ENCODE results near the gene ST8SIA1. TPM values are rescaled to one million over a fixed set of nuclear protein-coding genes. Genes with fewer than 3 reads are reported as not detected.

ST8SIA1 gene
- polyA plus RNA-seq, 1 of the 3 experiments (the other 2 are of a cell fraction): 0.12 TPM

- Histone ChIP-seq H4K20me1 (ENCODE audit: insufficient read depth) (no peaks in the 10 kb centered on the region), H3K79me2 (ENCODE audit: insufficient read depth) (no peaks in the 10 kb centered on the region), H3K9ac (no peak overlapping the region), H3K9me3 (no peaks in the 10 kb centered on the region), H3K27me3 (ENCODE audit: insufficient read depth) (peaks cover 8% of the 10 kb centered on the region; the same call in 1 of the 2 replicates), H2AFZ (ENCODE audit: low read depth) (no peak overlapping the region), H3K4me1 (ENCODE audit: control insufficient read depth in 1 of 2, insufficient read depth in 2 of 2, low read depth in 1 of 2, low read length in 1 of 2) (no peaks in the 10 kb centered on the region), H3K4me2 (no peak overlapping the region), H3F3A (replicated peaks; ENCODE audit: insufficient read depth) (no peaks in the 10 kb centered on the region), H3K27ac (ENCODE audit: low read depth in 2 of 2, low read length in 1 of 2) (no peak overlapping the region), H3K36me3 (replicated peaks in 1 of 2; ENCODE audit: control insufficient read depth in 1 of 2, insufficient read depth in 2 of 2, low read length in 1 of 2) (no peaks in the 10 kb centered on the region), H3K4me3 (ENCODE audit: low read depth in 2 of 2, low read length in 1 of 2) (no peak overlapping the region), H3K9me2 (no peaks in the 10 kb centered on the region)
- POLR2A ChIA-PET: no interaction called here
- 0% methylated on average over 1 of the region's 1 CpG for WGBS (ENCODE audit: low lambda C conversion rate)
- TF ChIP-seq FOSL2 (IDR thresholded peaks at IDR 0.05; ENCODE audit: borderline replicate concordance, low read depth) (no peak), RXRA (IDR thresholded peaks at IDR 0.05; ENCODE audit: borderline replicate concordance, low read depth) (no peak), FOXJ3 (CRISPR knock-in tag; IDR thresholded peaks at IDR 0.05) (no peak), GABPA (IDR thresholded peaks at IDR 0.05; ENCODE audit: low read depth) (no peak), RCOR1 (IDR thresholded peaks at IDR 0.05; ENCODE audit: low read length) (no peak), TCF12 (IDR thresholded peaks at IDR 0.05) (no peak)
- CTCF ChIA-PET: interaction anchor here (0.9 kb wide), 1 partner anchor 139 kb away, joined by 3 read pairs; no protein-coding TSS in a partner anchor
- no peak for DNase-seq
Measured at GRCh38 chr12:22196236-22196635, 138.3 kb downstream of the ST8SIA1 start.

GRCh38 chr12:22190969-22191368, 143.5 kb downstream of the ST8SIA1 start:
- no peak for DNase-seq
- Histone ChIP-seq H4K20me1 (ENCODE audit: insufficient read depth) (no peaks in the 10 kb centered on the region), H3K27ac (ENCODE audit: low read depth in 2 of 2, low read length in 1 of 2) (no peak overlapping the region), H3K4me2 (no peak overlapping the region), H3K79me2 (ENCODE audit: insufficient read depth) (no peaks in the 10 kb centered on the region), H3K36me3 (replicated peaks in 1 of 2; ENCODE audit: control insufficient read depth in 1 of 2, insufficient read depth in 2 of 2, low read length in 1 of 2) (no peaks in the 10 kb centered on the region), H3K4me1 (ENCODE audit: control insufficient read depth in 1 of 2, insufficient read depth in 2 of 2, low read depth in 1 of 2, low read length in 1 of 2) (no peaks in the 10 kb centered on the region), H3K9ac (no peak overlapping the region), H2AFZ (ENCODE audit: low read depth) (no peak overlapping the region), H3K9me3 (no peaks in the 10 kb centered on the region), H3F3A (replicated peaks; ENCODE audit: insufficient read depth) (no peaks in the 10 kb centered on the region), H3K9me2 (no peaks in the 10 kb centered on the region), H3K27me3 (ENCODE audit: insufficient read depth) (peaks cover 8% of the 10 kb centered on the region; the same call in 1 of the 2 replicates), H3K4me3 (ENCODE audit: low read depth in 2 of 2, low read length in 1 of 2) (no peak overlapping the region)
- no peak for TF ChIP-seq USF2 (IDR thresholded peaks at IDR 0.05; ENCODE audit: borderline replicate concordance, low read depth, low read length)
- TF ChIP-seq, protein P1, sequence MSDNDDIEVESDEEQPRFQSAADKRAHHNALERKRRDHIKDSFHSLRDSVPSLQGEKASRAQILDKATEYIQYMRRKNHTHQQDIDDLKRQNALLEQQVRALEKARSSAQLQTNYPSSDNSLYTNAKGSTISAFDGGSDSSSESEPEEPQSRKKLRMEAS (IDR thresholded peaks at IDR 0.05; ENCODE audit: low read depth): no peak
- ChIA-PET CTCF (no interaction called here), POLR2A (no interaction called here)
- WGBS (ENCODE audit: low lambda C conversion rate): 0% methylated on average over 1 of the region's 1 CpG

GRCh38 chr12:22188431-22188830, 146.1 kb downstream of the ST8SIA1 start:
- Histone ChIP-seq H3K27me3 (ENCODE audit: insufficient read depth) (no peaks in the 10 kb centered on the region), H3K4me1 (ENCODE audit: control insufficient read depth in 1 of 2, insufficient read depth in 2 of 2, low read depth in 1 of 2, low read length in 1 of 2) (no peaks in the 10 kb centered on the region), H3K9me2 (no peaks in the 10 kb centered on the region), H2AFZ (ENCODE audit: low read depth) (no peak overlapping the region), H3K4me3 (ENCODE audit: low read depth in 2 of 2, low read length in 1 of 2) (no peak overlapping the region), H3K9me3 (no peaks in the 10 kb centered on the region), H3K27ac (ENCODE audit: low read depth in 2 of 2, low read length in 1 of 2) (no peak overlapping the region), H3K9ac (no peak overlapping the region), H3K79me2 (ENCODE audit: insufficient read depth) (no peaks in the 10 kb centered on the region), H4K20me1 (ENCODE audit: insufficient read depth) (no peaks in the 10 kb centered on the region), H3K36me3 (replicated peaks in 1 of 2; ENCODE audit: control insufficient read depth in 1 of 2, insufficient read depth in 2 of 2, low read length in 1 of 2) (no peaks in the 10 kb centered on the region), H3K4me2 (no peak overlapping the region), H3F3A (replicated peaks; ENCODE audit: insufficient read depth) (no peaks in the 10 kb centered on the region)
- no peak for DNase-seq
- CTCF ChIA-PET: no interaction called here
- POLR2A ChIA-PET: no interaction called here
- TF ChIP-seq TAF1 (IDR thresholded peaks at IDR 0.05; ENCODE audit: borderline replicate concordance, low read depth, low read length) (no peak), TCF12 (IDR thresholded peaks at IDR 0.05) (no peak), MEF2A (IDR thresholded peaks at IDR 0.05; ENCODE audit: borderline replicate concordance, low read depth) (no peak), USF2 (IDR thresholded peaks at IDR 0.05; ENCODE audit: borderline replicate concordance, low read depth, low read length) (no peak), NRF1 (IDR thresholded peaks at IDR 0.05; ENCODE audit: low read depth, low read length) (no peak), RAD21 (IDR thresholded peaks at IDR 0.05; ENCODE audit: low read length) (no peak), EP300 (IDR thresholded peaks at IDR 0.05; ENCODE audit: borderline replicate concordance in 1 of 2, low read depth in 1 of 2, low read length in 1 of 2) (no peak), YY1 (IDR thresholded peaks at IDR 0.05; ENCODE audit: low read depth) (no peak), SIN3A (IDR thresholded peaks at IDR 0.05; ENCODE audit: borderline replicate concordance, low read depth, low read length) (no peak), GABPA (IDR thresholded peaks at IDR 0.05; ENCODE audit: low read depth) (no peak), TEAD4 (IDR thresholded peaks at IDR 0.05; ENCODE audit: borderline replicate concordance, insufficient read depth) (no peak)
- WGBS (ENCODE audit: low lambda C conversion rate): 22% methylated on average over 3 of the region's 3 CpGs
